ENCODE results near the gene TMPRSS4.

TMPRSS4 gene

GRCh38 chr11:118166641-118167040 is 89.8 kb downstream of the TMPRSS4 start:
- Histone ChIP-seq H4K20me1 (ENCODE audit: insufficient read depth, low read length, poor library complexity, severe bottlenecking) (no peaks in the 10 kb centered on the region), H3K9me2 (replicated peaks; ENCODE audit: low read depth, low read length) (no peaks in the 10 kb centered on the region), H3K36me3 (ENCODE audit: insufficient read depth, low read length) (no peaks in the 10 kb centered on the region), H3K79me2 (ENCODE audit: insufficient read depth, low read length) (no peaks in the 10 kb centered on the region), H3K9me3 (ENCODE audit: insufficient read depth, low read depth, low read length) (no peaks in the 10 kb centered on the region), H3K9ac (ENCODE audit: low read depth, low read length, poor library complexity, severe bottlenecking) (no peak overlapping the region), H3K4me1 (ENCODE audit: insufficient read depth, low read length, poor library complexity, severe bottlenecking) (peaks cover 3% of the 10 kb centered on the region), H3F3A (ENCODE audit: low read depth) (no peaks in the 10 kb centered on the region), H3K4me2 (ENCODE audit: low read depth, low read length, poor library complexity, severe bottlenecking) (no peak overlapping the region), H3K4me3 (ENCODE audit: low read length, poor library complexity, severe bottlenecking) (no peak overlapping the region), H3K27me3 (ENCODE audit: insufficient read depth, low read length, poor library complexity, severe bottlenecking) (no peaks in the 10 kb centered on the region), H2AFZ (ENCODE audit: low read length) (no peak overlapping the region)
- no peak for TF ChIP-seq CTCF (conservative IDR thresholded peaks at IDR 0.05; ENCODE audit: low read length)
- no peak for TF ChIP-seq EZH2phosphoT487 (IDR thresholded peaks at IDR 0.05; ENCODE audit: borderline replicate concordance)

DNA sequence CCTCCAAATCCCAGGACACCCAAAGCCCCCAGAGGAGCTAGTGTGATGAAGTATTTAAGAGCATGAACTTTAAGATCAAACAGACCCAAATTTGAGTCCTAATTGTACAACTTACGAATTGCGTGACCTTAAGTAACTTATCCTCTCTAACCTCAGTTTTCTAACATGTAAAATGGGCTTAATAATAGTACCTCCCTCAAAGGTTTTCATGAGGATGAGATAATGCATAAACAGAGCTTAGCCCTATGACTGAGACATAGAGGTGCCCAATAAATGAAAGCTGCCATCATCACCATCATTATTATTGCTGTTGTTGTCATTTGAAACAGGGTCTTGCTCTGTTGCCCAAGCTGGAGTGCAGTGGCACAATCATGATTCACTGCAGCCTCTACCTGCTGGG is 90.4 kb downstream of the TMPRSS4 start:
- H3K79me2 ChIP-seq (ENCODE audit: insufficient read depth, low read length) = no peaks in the 10 kb centered on the region
- TF ChIP-seq EZH2phosphoT487 (IDR thresholded peaks at IDR 0.05; ENCODE audit: borderline replicate concordance) (no peak), CTCF (conservative IDR thresholded peaks at IDR 0.05; ENCODE audit: low read length) (no peak)
- H3K4me2 ChIP-seq (ENCODE audit: low read depth, low read length, poor library complexity, severe bottlenecking) = no peak overlapping the region
- H2AFZ ChIP-seq (ENCODE audit: low read length) = no peak overlapping the region
- H3K9ac ChIP-seq (ENCODE audit: low read depth, low read length, poor library complexity, severe bottlenecking) = no peak overlapping the region
- no peaks in the 10 kb centered on the region for H3K36me3 ChIP-seq (ENCODE audit: insufficient read depth, low read length)
- no peaks in the 10 kb centered on the region for H3K9me3 ChIP-seq (ENCODE audit: insufficient read depth, low read depth, low read length)
- no peaks in the 10 kb centered on the region for H3K9me2 ChIP-seq (replicated peaks; ENCODE audit: low read depth, low read length)
- H3K4me3 ChIP-seq (ENCODE audit: low read length, poor library complexity, severe bottlenecking) = no peak overlapping the region
- H4K20me1 ChIP-seq (ENCODE audit: insufficient read depth, low read length, poor library complexity, severe bottlenecking) = no peaks in the 10 kb centered on the region
- H3K27me3 ChIP-seq (ENCODE audit: insufficient read depth, low read length, poor library complexity, severe bottlenecking) = no peaks in the 10 kb centered on the region
- H3F3A ChIP-seq (ENCODE audit: low read depth) = no peaks in the 10 kb centered on the region
- peaks cover 3% of the 10 kb centered on the region for H3K4me1 ChIP-seq (ENCODE audit: insufficient read depth, low read length, poor library complexity, severe bottlenecking)

DNA sequence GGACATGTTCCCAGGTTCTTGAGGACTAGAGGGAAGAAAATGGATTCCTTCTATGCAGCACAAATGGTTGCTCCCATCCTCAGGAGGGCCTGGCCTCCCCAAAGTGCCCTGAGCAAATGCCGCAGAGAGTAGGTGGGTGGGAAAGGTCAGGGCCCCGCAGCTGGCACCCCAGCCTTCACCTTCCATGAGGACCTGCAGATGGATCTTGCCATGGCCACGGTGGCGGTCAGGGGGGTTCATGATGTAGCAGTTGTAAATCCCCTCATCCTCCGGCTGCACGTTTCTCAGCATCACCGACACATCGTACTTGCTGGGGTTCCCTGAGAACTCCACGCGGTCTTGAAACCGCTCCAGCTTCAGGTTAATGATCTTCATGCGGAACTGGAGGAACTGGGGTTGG is 91.0 kb downstream of the TMPRSS4 start:
- H3K9me2 ChIP-seq (replicated peaks; ENCODE audit: low read depth, low read length) = no peaks in the 10 kb centered on the region
- no peak for TF ChIP-seq CTCF (conservative IDR thresholded peaks at IDR 0.05; ENCODE audit: low read length)
- no peak for TF ChIP-seq EZH2phosphoT487 (IDR thresholded peaks at IDR 0.05; ENCODE audit: borderline replicate concordance)
- no peaks in the 10 kb centered on the region for H3K36me3 ChIP-seq (ENCODE audit: insufficient read depth, low read length)
- H3K9ac ChIP-seq (ENCODE audit: low read depth, low read length, poor library complexity, severe bottlenecking) = no peak overlapping the region
- no peak overlapping the region for H3K4me2 ChIP-seq (ENCODE audit: low read depth, low read length, poor library complexity, severe bottlenecking)
- H3K9me3 ChIP-seq (ENCODE audit: insufficient read depth, low read depth, low read length) = no peaks in the 10 kb centered on the region
- H3K27me3 ChIP-seq (ENCODE audit: insufficient read depth, low read length, poor library complexity, severe bottlenecking) = no peaks in the 10 kb centered on the region
- H2AFZ ChIP-seq (ENCODE audit: low read length) = no peak overlapping the region
- H3K4me1 ChIP-seq (ENCODE audit: insufficient read depth, low read length, poor library complexity, severe bottlenecking) = peaks cover 3% of the 10 kb centered on the region
- no peaks in the 10 kb centered on the region for H4K20me1 ChIP-seq (ENCODE audit: insufficient read depth, low read length, poor library complexity, severe bottlenecking)
- H3K79me2 ChIP-seq (ENCODE audit: insufficient read depth, low read length) = no peaks in the 10 kb centered on the region
- H3K4me3 ChIP-seq (ENCODE audit: low read length, poor library complexity, severe bottlenecking) = no peak overlapping the region
- H3F3A ChIP-seq (ENCODE audit: low read depth) = no peaks in the 10 kb centered on the region
